ENCODE results near the gene MZB1. TPM values are rescaled to one million over a fixed set of nuclear protein-coding genes. Genes with fewer than 3 reads are reported as not detected.

The MZB1 gene
- total and polyA plus RNA-seq, 5 donors from 2014 or later = 0.39 to 2.2 (median 1.6) TPM

GRCh38 chr5:139415869-139416268, 26.2 kb upstream of the MZB1 start:
- Histone ChIP-seq H3K4me3 (ENCODE audit: low read depth, low read length) (peak overlapping the region; percentile 46), H3K36me3 (ENCODE audit: control insufficient read depth, insufficient read depth, low read length) (peaks cover 7% of the 10 kb centered on the region), H3K27me3 (ENCODE audit: control insufficient read depth, insufficient read depth, low read length) (no peaks in the 10 kb centered on the region), H3K9me3 (ENCODE audit: control insufficient read depth in 2 of 2, low read length in 2 of 2) (no peaks in the 10 kb centered on the region), H3K27ac (ENCODE audit: insufficient read depth, low read length, poor library complexity, severe bottlenecking) (no peak overlapping the region), H3K4me1 (ENCODE audit: control insufficient read depth, insufficient read depth, low read length, poor library complexity, severe bottlenecking) (peaks cover 30% of the 10 kb centered on the region)
- Mint-ChIP-seq H3K4me3 (peak overlapping the region in 2 of 4 donors; percentile 19 to 22), H3K4me1 (peaks cover 22 to 36% (median 32%) of the 10 kb centered on the region in 4 donors), H3K9me3 (no peaks in the 10 kb centered on the region), H3K27ac (peak overlapping the region in 1 of 3 donors; percentile 64), H3K27me3 (no peaks in the 10 kb centered on the region), H3K36me3 (peaks cover 18% of the 10 kb centered on the region)
- no peak for DNase-seq
- no peak for ATAC-seq (ENCODE audit: low read depth in 2 of 2)

GRCh38 chr5:139415221-139415861, 25.6 kb upstream of the MZB1 start:
- peak overlapping the region in 3 of 4 donors; percentile 36 to 49 (median 45) for H3K4me3 Mint-ChIP-seq
- H3K36me3 ChIP-seq (ENCODE audit: control insufficient read depth, insufficient read depth, low read length) = peaks cover 7% of the 10 kb centered on the region
- no peaks in the 10 kb centered on the region for H3K9me3 Mint-ChIP-seq
- peak overlapping the region; percentile 55 for H3K27ac ChIP-seq (ENCODE audit: insufficient read depth, low read length, poor library complexity, severe bottlenecking)
- peaks cover 22 to 36% (median 32%) of the 10 kb centered on the region in 4 donors for H3K4me1 Mint-ChIP-seq
- no peaks in the 10 kb centered on the region for H3K27me3 Mint-ChIP-seq
- peaks cover 18% of the 10 kb centered on the region for H3K36me3 Mint-ChIP-seq
- peak overlapping the region; percentile 59 for H3K4me3 ChIP-seq (ENCODE audit: low read depth, low read length)
- ATAC-seq (ENCODE audit: low read depth in 2 of 2) = peak in 1 of 2 donors; percentile 24
- H3K9me3 ChIP-seq (ENCODE audit: control insufficient read depth in 2 of 2, low read length in 2 of 2) = no peaks in the 10 kb centered on the region
- H3K27me3 ChIP-seq (ENCODE audit: control insufficient read depth, insufficient read depth, low read length) = no peaks in the 10 kb centered on the region
- peak in 1 of 3 donors; percentile 77 for DNase-seq
- peak overlapping the region; percentile 64 to 88 (median 86) for H3K27ac Mint-ChIP-seq
- H3K4me1 ChIP-seq (ENCODE audit: control insufficient read depth, insufficient read depth, low read length, poor library complexity, severe bottlenecking) = peaks cover 30% of the 10 kb centered on the region

- H3K27me3 Mint-ChIP-seq = no peaks in the 10 kb centered on the region
- Histone ChIP-seq H3K9me3 (ENCODE audit: control insufficient read depth in 2 of 2, low read length in 2 of 2) (no peaks in the 10 kb centered on the region), H3K27ac (ENCODE audit: insufficient read depth, low read length, poor library complexity, severe bottlenecking) (peak overlapping the region; percentile 55), H3K4me1 (ENCODE audit: control insufficient read depth, insufficient read depth, low read length, poor library complexity, severe bottlenecking) (peaks cover 30% of the 10 kb centered on the region), H3K4me3 (ENCODE audit: low read depth, low read length) (peak overlapping the region; percentile 59), H3K27me3 (ENCODE audit: control insufficient read depth, insufficient read depth, low read length) (no peaks in the 10 kb centered on the region), H3K36me3 (ENCODE audit: control insufficient read depth, insufficient read depth, low read length) (peaks cover 4% of the 10 kb centered on the region)
- H3K9me3 Mint-ChIP-seq = no peaks in the 10 kb centered on the region
- peaks cover 14% of the 10 kb centered on the region for H3K36me3 Mint-ChIP-seq
- H3K27ac Mint-ChIP-seq = peak overlapping the region; percentile 64 to 88 (median 86)
- H3K4me3 Mint-ChIP-seq = peak overlapping the region; percentile 36 to 49 (median 44)
- peaks cover 22 to 36% (median 32%) of the 10 kb centered on the region in 4 donors for H3K4me1 Mint-ChIP-seq
- DNase-seq (peak in 2 of 3 donors; percentile 24 to 52), ATAC-seq (ENCODE audit: low read depth in 2 of 2) (peak; percentile 19 to 23)
These were observed 24.9 kb upstream of the MZB1 start for GRCh38 chr5:139414581-139415130.

- Mint-ChIP-seq H3K27me3 (no peaks in the 10 kb centered on the region), H3K4me1 (peaks cover 22 to 36% (median 32%) of the 10 kb centered on the region in 4 donors), H3K9me3 (no peaks in the 10 kb centered on the region), H3K27ac (peak overlapping the region; percentile 64 to 88 (median 86)), H3K4me3 (peak overlapping the region; percentile 0 to 62 (median 28)), H3K36me3 (peaks cover 13% of the 10 kb centered on the region)
- ATAC-seq (ENCODE audit: low read depth in 2 of 2) = no peak
- peaks cover 30% of the 10 kb centered on the region for H3K4me1 ChIP-seq (ENCODE audit: control insufficient read depth, insufficient read depth, low read length, poor library complexity, severe bottlenecking)
- H3K27me3 ChIP-seq (ENCODE audit: control insufficient read depth, insufficient read depth, low read length) = no peaks in the 10 kb centered on the region
- DNase-seq = peak in 1 of 3 donors; percentile 59
- H3K9me3 ChIP-seq (ENCODE audit: control insufficient read depth in 2 of 2, low read length in 2 of 2) = no peaks in the 10 kb centered on the region
- peak overlapping the region; percentile 59 for H3K4me3 ChIP-seq (ENCODE audit: low read depth, low read length)
- H3K27ac ChIP-seq (ENCODE audit: insufficient read depth, low read length, poor library complexity, severe bottlenecking) = peak overlapping the region; percentile 55
- no peaks in the 10 kb centered on the region for H3K36me3 ChIP-seq (ENCODE audit: control insufficient read depth, insufficient read depth, low read length)
These were observed 24.2 kb upstream of the MZB1 start for GRCh38 chr5:139413963-139414362.

- DNase-seq (no peak), ATAC-seq (ENCODE audit: low read depth in 2 of 2) (no peak)
- Mint-ChIP-seq H3K9me3 (no peaks in the 10 kb centered on the region), H3K4me1 (peaks cover 22 to 36% (median 32%) of the 10 kb centered on the region in 4 donors), H3K36me3 (peaks cover 5% of the 10 kb centered on the region), H3K27ac (peak overlapping the region in 1 of 3 donors; percentile 64), H3K27me3 (no peaks in the 10 kb centered on the region), H3K4me3 (peak overlapping the region in 2 of 4 donors; percentile 36 to 53)
- Histone ChIP-seq H3K4me3 (ENCODE audit: low read depth, low read length) (no peak overlapping the region), H3K4me1 (ENCODE audit: control insufficient read depth, insufficient read depth, low read length, poor library complexity, severe bottlenecking) (peaks cover 30% of the 10 kb centered on the region), H3K27ac (ENCODE audit: insufficient read depth, low read length, poor library complexity, severe bottlenecking) (no peak overlapping the region), H3K36me3 (ENCODE audit: control insufficient read depth, insufficient read depth, low read length) (no peaks in the 10 kb centered on the region), H3K27me3 (ENCODE audit: control insufficient read depth, insufficient read depth, low read length) (no peaks in the 10 kb centered on the region), H3K9me3 (ENCODE audit: control insufficient read depth in 2 of 2, low read length in 2 of 2) (no peaks in the 10 kb centered on the region)
These were observed 23.4 kb upstream of the MZB1 start for GRCh38 chr5:139413153-139413552.

- Mint-ChIP-seq H3K9me3 (no peaks in the 10 kb centered on the region), H3K4me1 (peaks cover 30 to 38% (median 36%) of the 10 kb centered on the region in 4 donors), H3K36me3 (peaks cover 5% of the 10 kb centered on the region), H3K27ac (peak overlapping the region in 1 of 3 donors; percentile 42), H3K27me3 (no peaks in the 10 kb centered on the region), H3K4me3 (no peak overlapping the region)
- no peaks in the 10 kb centered on the region for H3K27me3 ChIP-seq (ENCODE audit: control insufficient read depth, insufficient read depth, low read length)
- no peak for DNase-seq
- no peaks in the 10 kb centered on the region for H3K36me3 ChIP-seq (ENCODE audit: control insufficient read depth, insufficient read depth, low read length)
- H3K4me3 ChIP-seq (ENCODE audit: low read depth, low read length) = no peak overlapping the region
- no peak for ATAC-seq (ENCODE audit: low read depth in 2 of 2)
- peaks cover 26% of the 10 kb centered on the region for H3K4me1 ChIP-seq (ENCODE audit: control insufficient read depth, insufficient read depth, low read length, poor library complexity, severe bottlenecking)
- no peaks in the 10 kb centered on the region for H3K9me3 ChIP-seq (ENCODE audit: control insufficient read depth in 2 of 2, low read length in 2 of 2)
- H3K27ac ChIP-seq (ENCODE audit: insufficient read depth, low read length, poor library complexity, severe bottlenecking) = no peak overlapping the region
These were observed 21.5 kb upstream of the MZB1 start for GRCh38 chr5:139410993-139411828.

- Histone ChIP-seq H3K27ac (ENCODE audit: insufficient read depth, low read length, poor library complexity, severe bottlenecking) (no peak overlapping the region), H3K4me1 (ENCODE audit: control insufficient read depth, insufficient read depth, low read length, poor library complexity, severe bottlenecking) (peaks cover 18% of the 10 kb centered on the region), H3K4me3 (ENCODE audit: low read depth, low read length) (no peak overlapping the region), H3K36me3 (ENCODE audit: control insufficient read depth, insufficient read depth, low read length) (no peaks in the 10 kb centered on the region), H3K9me3 (ENCODE audit: control insufficient read depth in 2 of 2, low read length in 2 of 2) (no peaks in the 10 kb centered on the region), H3K27me3 (ENCODE audit: control insufficient read depth, insufficient read depth, low read length) (no peaks in the 10 kb centered on the region)
- Mint-ChIP-seq H3K4me1 (peaks cover 28 to 31% (median 30%) of the 10 kb centered on the region in 4 donors), H3K9me3 (no peaks in the 10 kb centered on the region), H3K27me3 (no peaks in the 10 kb centered on the region), H3K4me3 (peak overlapping the region in 1 of 4 donors; percentile 38), H3K27ac (no peak overlapping the region), H3K36me3 (peaks cover 5% of the 10 kb centered on the region)
- DNase-seq = no peak
- ATAC-seq (ENCODE audit: low read depth in 2 of 2) = no peak
These were observed 20.6 kb upstream of the MZB1 start for GRCh38 chr5:139410121-139410992.

Data from CD4-positive, CD25-positive, alpha-beta regulatory T cell (primary cell).